GM23248 (cell line): ENCODE measurements around the gene CCNYL1. TPM values are rescaled to one million over a fixed set of nuclear protein-coding genes. Genes with fewer than 3 reads are reported as not detected.
"Not testable (repeated sequence)": the region's sequence is repeated elsewhere in the genome, so short reads cannot be mapped to it uniquely, and the experiment has no call there.

Experiments used
- DNase-seq: peaks from one replicate; pipeline ENCODE4 v3.0.0-alpha.2; 2015
- H2AFZ ChIP-seq: fragments of 200-600 bp; sonication (generic); 2 replicates; pipeline ENCODE4 v1.6.1; 2016; ENCODE audit warnings: antibody characterized with exemption
- H3F3A ChIP-seq: fragments of 200-600 bp; sonication (generic); 2 replicates; pipeline ENCODE4 v1.6.1; 2016; ENCODE audit warnings: mild to moderate bottlenecking, antibody characterized with exemption, mixed run types; ENCODE audit not compliant: insufficient read depth
- H3K27ac ChIP-seq: fragments of 200-600 bp; sonication (generic); 2 replicates; pipeline ENCODE4 v1.5.1; 2016; ENCODE audit warnings: mild to moderate bottlenecking
- H3K27me3 ChIP-seq: fragments of 200-600 bp; sonication (generic); replicated peaks from 2 replicates; pipeline ENCODE4 v1.6.1; 2016; ENCODE audit warnings: mild to moderate bottlenecking; ENCODE audit not compliant: insufficient read depth
- H3K36me3 ChIP-seq: fragments of 200-600 bp; sonication (generic); 2 replicates; pipeline ENCODE4 v1.6.1; 2016; ENCODE audit warnings: low read depth, mild to moderate bottlenecking
- H3K4me1 ChIP-seq: fragments of 200-600 bp; sonication (generic); 2 replicates; pipeline ENCODE4 v1.6.1; 2016; ENCODE audit warnings: mild to moderate bottlenecking; ENCODE audit not compliant: insufficient read depth
- H3K4me2 ChIP-seq: fragments of 200-600 bp; sonication (generic); one replicate; pipeline ENCODE4 v1.6.1; 2016; ENCODE audit warnings: mild to moderate bottlenecking; ENCODE audit not compliant: unreplicated experiment
- H3K4me3 ChIP-seq: fragments of 200-600 bp; sonication (generic); 2 replicates; pipeline ENCODE4 v1.5.1; 2016; ENCODE audit warnings: mild to moderate bottlenecking
- H3K79me2 ChIP-seq: fragments of 200-600 bp; sonication (generic); 2 replicates; pipeline ENCODE4 v1.6.1; 2016; ENCODE audit warnings: mild to moderate bottlenecking; ENCODE audit not compliant: insufficient read depth
- H3K9ac ChIP-seq: fragments of 200-600 bp; sonication (generic); 2 replicates; pipeline ENCODE4 v1.6.1; 2016; ENCODE audit warnings: mild to moderate bottlenecking
- H3K9me2 ChIP-seq: fragments of 200-600 bp; sonication (generic); 2 replicates; pipeline ENCODE4 v1.6.1; 2016; ENCODE audit warnings: mixed run types, mild to moderate bottlenecking, moderate library complexity; ENCODE audit not compliant: insufficient read depth
- H3K9me3 ChIP-seq: fragments of 200-600 bp; sonication (generic); one replicate; pipeline ENCODE4 v1.6.1; 2017; ENCODE audit warnings: low read depth
- H4K20me1 ChIP-seq: fragments of 200-600 bp; sonication (generic); 2 replicates; pipeline ENCODE4 v1.6.0; 2016; ENCODE audit not compliant: insufficient read depth
- EZH2 ChIP-seq: fragments of 200-600 bp; sonication (generic); IDR thresholded peaks from 2 replicates; pipeline ENCODE4 v1.6.1; 2018; ENCODE audit warnings: antibody characterized with exemption, mild to moderate bottlenecking; ENCODE audit not compliant: insufficient read depth, poor library complexity, severe bottlenecking
- EZH2phosphoT487 ChIP-seq: fragments of 200-600 bp; sonication (generic); IDR thresholded peaks from 2 replicates; pipeline ENCODE4 v1.6.1; 2018; ENCODE audit warnings: antibody characterized with exemption, moderate library complexity, mild to moderate bottlenecking, low read depth; ENCODE audit not compliant: insufficient read depth
- WGBS, 2 experiments: methylation state at CpG; one replicate each; pipeline ENCODE4 v1.1.6; 2015 to 2017; ENCODE audit warnings: low lambda C conversion rate in 2 of 2, low coverage in 1 of 2; ENCODE audit errors: missing lambda C conversion rate in 2 of 2; 5-methylcytosine and 5-hydroxymethylcytosine counted together
- in situ Hi-C: fragments of 300-500 bp; cut with MboI; formaldehyde crosslinking; loops from 2 replicates; pipeline ENCODE4 v1.15.0; 2020
- polyA plus RNA-seq: library from polyadenylated mRNA; unstranded; fragments of >200 nt; fragmentation: Nextera tagmentation; extraction: Ambion mirVana; gene quantifications from 2 replicates; pipeline ENCODE4 v1.2.1, GENCODE V29; 2016
- total RNA-seq: library from RNA; depleted of rRNA; stranded (reverse); fragments of >200 nt; shearing (Covaris generic); gene quantifications from 2 replicates; pipeline ENCODE4 v1.2.3, GENCODE V29; 2014

Gene CCNYL1
- total and polyA plus RNA-seq, 2 experiments from 2014 or later = 12.5 to 12.7 TPM

DNA sequence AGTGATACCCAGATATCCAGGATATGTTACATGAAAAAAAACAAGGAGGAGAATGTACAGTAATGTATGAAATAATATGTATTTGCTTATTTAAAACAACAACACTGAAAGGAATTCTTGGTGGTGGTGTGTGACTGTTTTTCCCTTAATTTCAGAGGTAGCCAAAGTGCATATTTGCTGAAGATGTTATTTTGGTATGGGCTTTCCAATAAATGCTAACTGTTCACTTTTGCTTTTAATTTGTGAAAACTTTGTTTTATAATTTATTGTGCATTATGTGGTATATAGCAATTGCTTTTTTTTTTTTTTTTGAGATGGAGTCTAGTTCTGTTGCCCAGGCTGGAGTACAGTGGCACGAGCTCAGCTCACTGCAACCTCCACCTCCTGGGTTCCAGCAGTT is 7.6 kb downstream of the CCNYL1 start:
- in situ Hi-C loops = no loop called here
- peaks cover 7% of the 10 kb centered on the region; the same call in 1 of the 2 replicates for H3F3A ChIP-seq
- H3K27ac ChIP-seq = no peak overlapping the region
- H3K79me2 ChIP-seq = peaks cover 95% of the 10 kb centered on the region
- no peak overlapping the region for H3K4me3 ChIP-seq
- peaks cover 13% of the 10 kb centered on the region for H3K4me1 ChIP-seq
- no peak for DNase-seq
- no peaks in the 10 kb centered on the region for H3K36me3 ChIP-seq
- H3K9me2 ChIP-seq = no peaks in the 10 kb centered on the region
- H3K27me3 ChIP-seq = no peaks in the 10 kb centered on the region
- no peak overlapping the region for H3K4me2 ChIP-seq
- no peaks in the 10 kb centered on the region for H4K20me1 ChIP-seq
- WGBS, 2 experiments = 96 to 100% methylated on average over 1 of the region's 1 CpG
- TF ChIP-seq EZH2phosphoT487 = no peak
- no peak for TF ChIP-seq EZH2
- no peak overlapping the region for H2AFZ ChIP-seq
- no peaks in the 10 kb centered on the region for H3K9me3 ChIP-seq
- no peak overlapping the region for H3K9ac ChIP-seq

DNA sequence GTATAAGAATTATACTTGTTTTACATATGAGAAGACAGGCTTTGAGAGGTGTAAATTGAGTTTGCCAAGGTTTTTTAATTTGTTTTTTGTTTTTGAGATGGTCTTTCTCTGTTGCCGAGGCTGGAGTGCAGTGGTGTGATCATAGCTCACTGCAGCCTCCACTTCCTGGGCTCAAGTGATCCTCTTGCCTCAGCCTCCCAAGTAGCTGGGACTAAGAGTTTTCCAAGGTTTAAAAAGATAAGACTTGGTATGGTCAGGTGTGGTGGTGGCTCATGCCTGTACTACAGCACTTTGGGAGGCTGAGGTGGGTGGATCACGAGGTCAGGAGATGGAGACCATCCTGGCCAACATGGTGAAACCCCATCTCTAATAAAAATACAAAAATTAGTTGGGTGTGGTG is 8.2 kb downstream of the CCNYL1 start:
- H3K4me2 ChIP-seq, in situ Hi-C loops, H2AFZ ChIP-seq, H3K4me3 ChIP-seq, H3K9me3 ChIP-seq, H3K9me2 ChIP-seq, DNase-seq, H4K20me1 ChIP-seq, H3K27me3 ChIP-seq, H3K9ac ChIP-seq, H3K27ac ChIP-seq, H3K36me3 ChIP-seq: not testable (repeated sequence)
- Histone ChIP-seq H3F3A (peaks cover 13% of the 10 kb centered on the region; the same call in 1 of the 2 replicates), H3K79me2 (peaks cover 88% of the 10 kb centered on the region), H3K4me1 (peaks cover 13% of the 10 kb centered on the region)
- WGBS, 2 experiments = 98 to 100% methylated on average over 2 of the region's 2 CpGs

DNA sequence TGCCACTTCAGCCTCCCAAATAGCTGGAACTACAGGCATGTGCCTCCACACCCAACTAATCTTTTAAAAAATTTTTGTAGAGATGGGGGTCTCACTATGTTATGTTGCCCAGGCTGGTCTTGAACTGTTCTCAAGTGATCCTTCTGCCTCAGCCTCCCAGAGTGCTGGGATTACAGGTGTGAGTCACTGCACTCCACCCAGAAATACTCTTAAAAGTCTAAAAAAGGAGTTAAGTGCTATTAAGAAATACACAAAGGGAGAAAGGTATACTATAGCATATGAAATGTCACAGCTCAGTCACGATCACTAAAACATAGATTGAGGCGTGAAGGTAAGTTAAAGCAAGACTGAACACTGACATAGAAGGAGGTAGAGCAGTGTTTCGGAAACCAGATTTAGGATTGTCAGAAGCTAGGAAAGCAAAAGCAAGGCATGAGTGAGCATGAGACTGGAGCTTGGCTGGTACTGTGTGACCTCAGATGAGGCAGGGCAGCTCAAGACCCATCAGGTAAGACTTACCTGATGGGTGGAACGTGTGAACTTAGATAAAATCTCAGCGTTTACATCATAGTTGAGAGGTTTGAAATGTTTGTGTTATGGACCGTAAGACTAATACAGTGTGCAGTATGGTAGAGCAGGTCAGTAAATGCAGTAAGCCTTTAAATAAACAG is 9.2 kb downstream of the CCNYL1 start:
- Histone ChIP-seq H2AFZ (no peak overlapping the region), H3K9ac (no peak overlapping the region), H3K4me1 (peaks cover 13% of the 10 kb centered on the region), H3K9me2 (no peaks in the 10 kb centered on the region), H3K79me2 (peaks cover 78% of the 10 kb centered on the region), H3K4me3 (no peak overlapping the region), H3F3A (peaks cover 17% of the 10 kb centered on the region; the same call in 1 of the 2 replicates), H3K27ac (no peak overlapping the region), H3K27me3 (no peaks in the 10 kb centered on the region), H4K20me1 (no peaks in the 10 kb centered on the region), H3K9me3 (no peaks in the 10 kb centered on the region), H3K4me2 (no peak overlapping the region), H3K36me3 (no peaks in the 10 kb centered on the region)
- no peak for DNase-seq
- in situ Hi-C loops = no loop called here
- no peak for TF ChIP-seq EZH2phosphoT487
- TF ChIP-seq EZH2 = no peak
- 95 to 98% methylated on average over 6 of the region's 6 CpGs for WGBS, 2 experiments

DNA sequence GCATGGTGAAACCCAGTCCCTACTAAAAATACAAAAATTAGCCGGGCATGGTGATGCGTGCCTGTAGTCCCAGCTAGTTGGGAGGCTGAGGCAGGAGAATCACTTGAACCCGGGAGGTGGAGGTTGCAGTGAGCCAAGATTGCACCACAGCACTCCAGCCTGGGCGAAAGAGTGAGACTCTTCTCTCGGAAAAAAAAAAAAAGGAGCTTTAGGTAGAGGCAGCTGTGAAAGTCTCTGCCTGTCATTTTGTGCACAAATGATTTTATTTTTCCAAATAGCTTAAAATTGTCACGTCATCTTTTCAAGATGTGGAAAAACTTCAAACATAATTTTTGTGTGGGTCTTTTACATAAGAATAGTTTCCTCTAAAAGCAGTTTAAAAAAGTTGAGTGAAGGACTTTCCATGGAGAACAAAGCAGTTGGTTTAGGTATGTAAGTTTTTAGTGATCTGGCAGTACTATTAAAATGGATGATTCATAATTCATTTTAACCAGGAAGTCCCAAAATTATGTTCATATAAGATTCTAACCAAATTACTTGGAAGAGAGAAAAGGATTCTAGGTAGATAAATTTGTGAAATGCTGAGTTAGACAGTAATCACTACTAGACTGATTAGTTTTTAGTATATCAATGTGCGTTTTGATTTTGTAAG is 11.5 kb downstream of the CCNYL1 start:
- 85 to 90% methylated on average over 7 of the region's 7 CpGs for WGBS, 2 experiments
- in situ Hi-C loops = no loop called here
- H3K79me2 ChIP-seq = peaks cover 56% of the 10 kb centered on the region

DNA sequence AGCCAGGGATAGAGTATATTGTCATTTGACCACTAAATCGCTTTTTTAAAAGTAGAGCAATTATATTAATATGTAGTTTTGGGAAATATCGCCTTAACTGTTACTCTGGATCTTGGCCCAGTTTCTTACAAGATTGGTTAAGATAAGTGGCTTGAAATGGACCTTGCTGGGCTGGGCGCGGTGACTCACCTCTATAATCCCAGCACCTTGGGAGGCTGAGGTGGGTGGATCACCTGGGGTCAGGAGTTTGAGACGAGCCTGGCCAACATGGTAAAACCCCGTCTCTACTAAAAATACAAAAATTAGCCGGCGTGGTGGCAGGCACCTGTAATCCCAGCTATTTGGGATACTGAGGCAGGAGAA is 12.0 kb downstream of the CCNYL1 start:
- H3K9me2 ChIP-seq, H3K9ac ChIP-seq, DNase-seq, H4K20me1 ChIP-seq, H3K36me3 ChIP-seq, H3K4me3 ChIP-seq, H3K27ac ChIP-seq, in situ Hi-C loops, H3K4me2 ChIP-seq, H2AFZ ChIP-seq, H3K9me3 ChIP-seq, H3K27me3 ChIP-seq: not testable (repeated sequence)
- Histone ChIP-seq H3K79me2 (peaks cover 51% of the 10 kb centered on the region), H3K4me1 (peaks cover 30% of the 10 kb centered on the region), H3F3A (peaks cover 36% of the 10 kb centered on the region; the same call in 1 of the 2 replicates)
- WGBS, 2 experiments = 94 to 95% methylated on average over 8 of the region's 8 CpGs

More for the DNA sequence above, 11.5 kb downstream of the CCNYL1 start:
- no peak overlapping the region for H3K4me2 ChIP-seq
- no peaks in the 10 kb centered on the region for H4K20me1 ChIP-seq
- peaks cover 29% of the 10 kb centered on the region for H3K4me1 ChIP-seq
- H3K27ac ChIP-seq = no peak overlapping the region
- H3K9ac ChIP-seq = no peak overlapping the region
- no peaks in the 10 kb centered on the region for H3K27me3 ChIP-seq
- no peaks in the 10 kb centered on the region for H3K9me2 ChIP-seq
- no peaks in the 10 kb centered on the region for H3K9me3 ChIP-seq
- H3F3A ChIP-seq = peaks cover 36% of the 10 kb centered on the region; the same call in 1 of the 2 replicates
- no peak for TF ChIP-seq EZH2
- no peak for TF ChIP-seq EZH2phosphoT487
- no peak overlapping the region for H2AFZ ChIP-seq
- no peak for DNase-seq
- H3K4me3 ChIP-seq = no peak overlapping the region
- no peaks in the 10 kb centered on the region for H3K36me3 ChIP-seq
